Right atrium auricular region (tissue), 2 donors: ENCODE results near the gene MPPED1. TPM values are rescaled to one million over a fixed set of nuclear protein-coding genes. Genes with fewer than 3 reads are reported as not detected.

Experiments used
- DNase-seq: peaks from one replicate; pipeline ENCODE4 v3.0.0-alpha.2; 2019; ENCODE audit warnings: low spot score
- H3K27ac ChIP-seq, 2 donors: fragments of 200-600 bp; sonication (generic); 1 replicate in 1 of 2; 2 replicates in 1 of 2; pipeline ENCODE4 v1.5.1; 2016 to 2019
- H3K27me3 ChIP-seq, 2 donors: fragments of 200-600 bp; sonication (generic); one replicate each; pipeline versions ENCODE4 v1.5.1 to v1.6.0; 2017 to 2019
- H3K36me3 ChIP-seq: fragments of 200-600 bp; sonication (generic); one replicate; pipeline ENCODE4 v1.5.1; 2016
- H3K4me1 ChIP-seq, 2 donors: fragments of 200-600 bp; sonication (generic); one replicate each; pipeline versions ENCODE4 v1.5.1 to v1.6.0; 2017 to 2019
- H3K4me3 ChIP-seq, 2 donors: fragments of 200-600 bp; sonication (generic); 1 replicate in 1 of 2; 2 replicates in 1 of 2; pipeline ENCODE4 v1.5.1; 2017 to 2019; ENCODE audit warnings: mild to moderate bottlenecking in 1 of 2, moderate library complexity in 1 of 2
- H3K9me3 ChIP-seq, 2 donors: fragments of 200-600 bp; sonication (generic); one replicate each; pipeline ENCODE4 v1.5.1; 2019
- total RNA-seq, 2 donors: library from RNA; depleted of rRNA; stranded (reverse); fragments of >200 nt; gene quantifications; one replicate each; pipeline ENCODE4 v1.1.0, GENCODE V29; 2016
- TF ChIP-seq, protein P1 (sequence below), 2 donors: fragments of 200-600 bp; sonication (generic); IDR thresholded peaks; one replicate each; pipeline ENCODE4 v1.5.1; 2019; ENCODE audit warnings: antibody characterized with exemption in 2 of 2

MPPED1 gene
- total RNA-seq, 2 donors from 2014 or later: not detected

DNA sequence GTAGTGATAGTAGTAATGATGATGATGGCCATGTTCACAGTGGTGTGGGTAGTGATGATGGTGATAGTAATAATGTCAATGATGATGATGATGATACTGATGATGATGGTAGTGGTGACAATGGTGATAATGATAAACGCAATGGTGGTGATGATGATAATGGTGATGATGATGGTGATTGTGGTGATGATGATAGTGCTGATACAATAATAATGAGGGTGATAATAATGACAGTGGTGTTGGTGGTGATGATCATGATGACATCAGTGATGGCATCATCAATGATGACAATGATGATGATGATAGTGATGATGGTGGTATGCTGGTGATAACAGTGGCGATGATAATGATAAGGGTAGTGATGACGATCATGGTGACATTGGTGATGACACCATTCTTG is 92.3 kb downstream of the MPPED1 start:
- no peaks in the 10 kb centered on the region for H3K4me1 ChIP-seq
- no peak overlapping the region for H3K27ac ChIP-seq
- no peaks in the 10 kb centered on the region for H3K27me3 ChIP-seq
- H3K36me3 ChIP-seq: no peaks in the 10 kb centered on the region
- TF ChIP-seq, protein P1, sequence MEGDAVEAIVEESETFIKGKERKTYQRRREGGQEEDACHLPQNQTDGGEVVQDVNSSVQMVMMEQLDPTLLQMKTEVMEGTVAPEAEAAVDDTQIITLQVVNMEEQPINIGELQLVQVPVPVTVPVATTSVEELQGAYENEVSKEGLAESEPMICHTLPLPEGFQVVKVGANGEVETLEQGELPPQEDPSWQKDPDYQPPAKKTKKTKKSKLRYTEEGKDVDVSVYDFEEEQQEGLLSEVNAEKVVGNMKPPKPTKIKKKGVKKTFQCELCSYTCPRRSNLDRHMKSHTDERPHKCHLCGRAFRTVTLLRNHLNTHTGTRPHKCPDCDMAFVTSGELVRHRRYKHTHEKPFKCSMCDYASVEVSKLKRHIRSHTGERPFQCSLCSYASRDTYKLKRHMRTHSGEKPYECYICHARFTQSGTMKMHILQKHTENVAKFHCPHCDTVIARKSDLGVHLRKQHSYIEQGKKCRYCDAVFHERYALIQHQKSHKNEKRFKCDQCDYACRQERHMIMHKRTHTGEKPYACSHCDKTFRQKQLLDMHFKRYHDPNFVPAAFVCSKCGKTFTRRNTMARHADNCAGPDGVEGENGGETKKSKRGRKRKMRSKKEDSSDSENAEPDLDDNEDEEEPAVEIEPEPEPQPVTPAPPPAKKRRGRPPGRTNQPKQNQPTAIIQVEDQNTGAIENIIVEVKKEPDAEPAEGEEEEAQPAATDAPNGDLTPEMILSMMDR (IDR thresholded peaks at IDR 0.05): no peak
- H3K4me3 ChIP-seq: no peak overlapping the region
- no peak for DNase-seq
- no peaks in the 10 kb centered on the region for H3K9me3 ChIP-seq

DNA sequence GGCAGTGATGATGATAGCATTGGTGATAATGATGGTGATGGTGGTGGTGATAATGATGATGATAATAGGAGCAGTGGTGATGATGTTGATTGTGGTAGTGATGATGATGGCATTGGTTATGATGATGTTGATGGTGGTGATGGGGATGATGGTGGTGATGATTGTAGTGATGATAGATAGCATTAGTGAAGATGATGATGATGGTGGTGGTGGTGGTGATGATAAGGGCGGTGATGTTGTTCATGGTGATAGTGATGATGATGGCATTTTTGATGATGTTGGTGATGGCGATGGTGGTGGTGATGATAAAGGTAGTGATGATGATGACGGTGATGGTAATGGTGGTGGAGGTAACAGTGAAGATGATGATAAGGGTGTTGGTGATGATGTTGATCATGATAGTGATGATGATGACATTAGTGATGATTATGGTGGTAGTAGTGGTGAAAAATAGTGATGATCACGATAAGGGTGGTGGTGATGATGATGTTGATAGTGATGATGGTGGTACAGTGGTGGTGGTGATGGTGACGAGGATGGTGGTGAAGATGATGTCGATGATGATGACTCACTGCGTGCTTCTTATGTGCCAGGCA is 93.0 kb downstream of the MPPED1 start:
- Histone ChIP-seq H3K4me3 (no peak overlapping the region), H3K27me3 (no peaks in the 10 kb centered on the region), H3K4me1 (no peaks in the 10 kb centered on the region), H3K36me3 (no peaks in the 10 kb centered on the region), H3K9me3 (no peaks in the 10 kb centered on the region), H3K27ac (no peak overlapping the region)
- DNase-seq: no peak
- TF ChIP-seq, protein P1 (IDR thresholded peaks at IDR 0.05): no peak

DNA sequence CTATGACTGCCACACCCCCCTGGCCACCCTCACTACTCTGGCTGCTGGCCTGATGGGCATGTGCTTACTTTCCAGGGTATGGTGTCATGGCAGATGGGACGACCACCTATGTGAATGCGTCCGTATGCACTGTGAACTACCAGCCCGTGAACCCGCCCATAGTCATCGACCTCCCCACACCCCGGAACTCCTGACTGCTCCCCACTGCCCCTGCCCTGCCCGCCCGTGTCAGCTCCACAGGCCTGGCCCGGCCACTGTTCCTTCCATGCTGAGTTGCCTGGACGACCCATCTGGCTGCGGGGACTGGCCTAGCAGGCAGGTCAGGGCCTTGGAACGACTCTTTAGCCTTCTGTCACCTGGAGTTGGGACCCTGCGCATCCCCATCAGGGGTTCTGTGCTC is 93.6 kb downstream of the MPPED1 start:
- no peak overlapping the region for H3K4me3 ChIP-seq
- H3K4me1 ChIP-seq: no peaks in the 10 kb centered on the region
- no peaks in the 10 kb centered on the region for H3K27me3 ChIP-seq
- DNase-seq: no peak
- TF ChIP-seq, protein P1 (IDR thresholded peaks at IDR 0.05): no peak
- H3K9me3 ChIP-seq: no peaks in the 10 kb centered on the region
- H3K27ac ChIP-seq: no peak overlapping the region
- no peaks in the 10 kb centered on the region for H3K36me3 ChIP-seq

DNA sequence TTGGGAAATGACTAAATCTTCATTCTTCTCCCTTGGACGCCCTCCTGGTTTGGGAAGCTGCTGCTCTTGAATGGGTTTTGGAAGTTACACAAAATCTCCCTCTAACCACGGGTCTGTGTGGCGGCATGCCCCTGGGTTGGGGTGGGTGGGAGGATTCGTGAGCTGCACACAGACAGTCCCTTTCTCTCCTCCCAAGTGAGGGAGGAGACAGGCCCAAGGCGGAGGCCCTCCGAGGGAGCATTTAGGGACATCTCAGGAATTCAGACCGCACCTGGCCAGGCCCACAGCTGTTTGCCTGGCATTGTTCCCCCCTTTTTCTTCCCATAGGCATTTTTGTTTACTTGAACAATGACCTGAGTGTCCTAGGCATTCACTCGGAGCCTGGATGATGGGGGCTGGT is 94.1 kb downstream of the MPPED1 start:
- TF ChIP-seq, protein P1 (IDR thresholded peaks at IDR 0.05): no peak
- H3K9me3 ChIP-seq: no peaks in the 10 kb centered on the region
- H3K27ac ChIP-seq: no peak overlapping the region
- H3K4me1 ChIP-seq: no peaks in the 10 kb centered on the region
- no peaks in the 10 kb centered on the region for H3K27me3 ChIP-seq
- H3K36me3 ChIP-seq: no peaks in the 10 kb centered on the region
- no peak overlapping the region for H3K4me3 ChIP-seq
- no peak for DNase-seq

DNA sequence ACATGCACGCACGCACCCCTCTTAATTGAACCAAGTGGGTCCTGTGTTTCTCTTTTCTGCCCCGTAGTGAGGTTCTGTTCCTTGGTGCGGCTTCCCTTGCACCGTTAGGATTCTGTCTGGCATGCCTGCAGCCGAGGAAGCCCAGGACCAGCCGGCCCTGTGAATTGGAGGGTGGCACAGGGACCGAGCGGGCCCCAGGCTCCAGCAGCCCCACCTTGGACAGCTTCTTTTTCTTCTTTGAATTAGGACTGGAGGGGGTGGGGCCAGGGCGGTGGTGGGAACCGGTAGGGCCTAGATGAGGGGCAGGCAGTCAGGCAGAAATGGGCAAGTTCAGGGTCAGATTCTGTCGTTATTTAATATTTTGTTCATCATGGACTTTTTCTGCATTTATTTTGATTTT is 94.7 kb downstream of the MPPED1 start:
- H3K4me1 ChIP-seq: no peaks in the 10 kb centered on the region
- TF ChIP-seq, protein P1 (IDR thresholded peaks at IDR 0.05): no peak

DNA sequence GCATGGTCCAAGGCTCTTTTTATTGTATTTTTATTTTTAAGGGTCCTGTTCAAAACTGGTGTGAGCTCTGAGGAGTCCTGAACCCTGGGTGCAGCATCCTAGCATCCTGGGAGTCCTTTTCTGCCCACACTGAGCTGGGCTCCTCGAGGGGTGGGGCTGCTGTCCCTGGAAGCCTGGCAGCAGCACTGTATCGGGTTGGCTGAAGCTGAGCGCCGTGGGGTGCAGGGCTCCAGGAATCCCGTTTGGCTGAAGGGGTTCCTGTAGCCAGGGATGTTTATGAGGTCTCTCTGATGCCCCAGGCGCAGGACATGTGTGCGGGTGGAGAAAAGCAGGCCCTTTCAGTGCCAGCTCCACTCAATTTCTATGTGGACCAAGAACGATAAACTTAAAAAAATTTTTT is 95.4 kb downstream of the MPPED1 start:
- Histone ChIP-seq H3K9me3 (no peaks in the 10 kb centered on the region), H3K27ac (no peak overlapping the region), H3K4me3 (no peak overlapping the region), H3K4me1 (no peaks in the 10 kb centered on the region), H3K27me3 (no peaks in the 10 kb centered on the region), H3K36me3 (no peaks in the 10 kb centered on the region)
- TF ChIP-seq, protein P1 (IDR thresholded peaks at IDR 0.05): no peak
- DNase-seq: no peak

More for the DNA sequence above, 94.7 kb downstream of the MPPED1 start:
- DNase-seq: no peak
- no peaks in the 10 kb centered on the region for H3K27me3 ChIP-seq
- no peak overlapping the region for H3K4me3 ChIP-seq
- no peaks in the 10 kb centered on the region for H3K9me3 ChIP-seq
- H3K27ac ChIP-seq: no peak overlapping the region
- H3K36me3 ChIP-seq: no peaks in the 10 kb centered on the region
